WERI-Rb-1 (cell line): ENCODE results near the gene CUL9.
A peak's percentile ranks its signal among the peaks of the same experiment; 100 is the strongest.

Source experiments
- DNase-seq: peaks from one replicate; pipeline ENCODE4 v3.0.0-alpha.2; 2020
- H3K27ac ChIP-seq: fragments of 250-450 bp; sonication (Bioruptor Pico); 2 replicates; pipeline ENCODE4 v1.5.1; 2020; ENCODE audit warnings: mild to moderate bottlenecking, moderate library complexity
- H3K27me3 ChIP-seq: fragments of 250-450 bp; sonication (Bioruptor Pico); 2 replicates; pipeline ENCODE4 v1.5.1; 2021; ENCODE audit warnings: mild to moderate bottlenecking, low read depth, moderate library complexity; ENCODE audit not compliant: insufficient read depth, severe bottlenecking
- H3K36me3 ChIP-seq: fragments of 250-450 bp; sonication (Bioruptor Pico); 2 replicates; pipeline ENCODE4 v1.5.1; 2020; ENCODE audit warnings: mild to moderate bottlenecking, moderate library complexity
- H3K4me3 ChIP-seq: 2 replicates; pipeline ENCODE4 v1.5.1; 2011; ENCODE audit warnings: low read depth, mild to moderate bottlenecking, control low read depth, low read length
- H3K9me3 ChIP-seq: fragments of 250-450 bp; sonication (Bioruptor Pico); 2 replicates; pipeline ENCODE4 v1.5.1; 2021; ENCODE audit warnings: mild to moderate bottlenecking, moderate library complexity; ENCODE audit not compliant: severe bottlenecking
- CTCF ChIP-seq: IDR thresholded peaks from 2 replicates; pipeline ENCODE4 v1.5.1; 2011; ENCODE audit warnings: low read depth, mild to moderate bottlenecking, control low read depth, inconsistent platforms, low read length

CUL9 gene

GRCh38 chr6:43144879-43145278, 37.1 kb upstream of the CUL9 start:
- Histone ChIP-seq H3K27me3 (no peaks in the 10 kb centered on the region), H3K4me3 (no peak overlapping the region), H3K36me3 (peaks cover 29% of the 10 kb centered on the region), H3K9me3 (no peaks in the 10 kb centered on the region), H3K27ac (no peak overlapping the region)
- no peak for DNase-seq
- no peak for TF ChIP-seq CTCF

- TF ChIP-seq CTCF, result no peak
- Histone ChIP-seq H3K4me3 (no peak overlapping the region), H3K27me3 (no peaks in the 10 kb centered on the region), H3K27ac (no peak overlapping the region), H3K9me3 (no peaks in the 10 kb centered on the region), H3K36me3 (peaks cover 29% of the 10 kb centered on the region)
- DNase-seq, result no peak
These were observed 35.7 kb upstream of the CUL9 start for GRCh38 chr6:43146261-43146660.

GRCh38 chr6:43146709-43147688, 35.0 kb upstream of the CUL9 start:
- TF ChIP-seq CTCF, result no peak
- DNase-seq, result no peak
- peaks cover 29% of the 10 kb centered on the region for H3K36me3 ChIP-seq
- H3K27me3 ChIP-seq, result no peaks in the 10 kb centered on the region
- H3K27ac ChIP-seq, result no peak overlapping the region
- no peaks in the 10 kb centered on the region for H3K9me3 ChIP-seq
- no peak overlapping the region for H3K4me3 ChIP-seq

GRCh38 chr6:43147691-43148477, 34.1 kb upstream of the CUL9 start:
- peaks cover 32% of the 10 kb centered on the region for H3K36me3 ChIP-seq
- DNase-seq, result no peak
- H3K4me3 ChIP-seq, result no peak overlapping the region
- H3K27ac ChIP-seq, result no peak overlapping the region
- no peaks in the 10 kb centered on the region for H3K27me3 ChIP-seq
- H3K9me3 ChIP-seq, result no peaks in the 10 kb centered on the region
- TF ChIP-seq CTCF, result no peak

- DNase-seq, result peak; percentile 61
- no peak overlapping the region for H3K27ac ChIP-seq
- H3K27me3 ChIP-seq, result no peaks in the 10 kb centered on the region
- no peaks in the 10 kb centered on the region for H3K9me3 ChIP-seq
- peaks cover 41% of the 10 kb centered on the region for H3K36me3 ChIP-seq
- no peak overlapping the region for H3K4me3 ChIP-seq
- no peak for TF ChIP-seq CTCF
These were observed 32.7 kb upstream of the CUL9 start for GRCh38 chr6:43149265-43149664.
